Testis (tissue), 3 donors: Measurements from ENCODE around the gene POU6F2. TPM values are rescaled to one million over a fixed set of nuclear protein-coding genes. Genes with fewer than 3 reads are reported as not detected.

Experiments
- DNase-seq: peaks from one replicate; pipeline ENCODE4 v3.0.0-alpha.2; 2019
- H3K27ac ChIP-seq, 2 donors: fragments of 200-600 bp; sonication (generic); one replicate each; pipeline ENCODE4 v1.5.1; 2019
- H3K27me3 ChIP-seq: fragments of 200-600 bp; sonication (generic); one replicate; pipeline ENCODE4 v1.5.1; 2019
- H3K36me3 ChIP-seq: fragments of 200-600 bp; sonication (generic); one replicate; pipeline ENCODE4 v1.5.1; 2017; ENCODE audit warnings: low read depth; ENCODE audit errors: missing control alignments
- H3K4me1 ChIP-seq: fragments of 200-600 bp; sonication (generic); one replicate; pipeline ENCODE4 v1.5.1; 2019
- H3K4me3 ChIP-seq, 2 donors: fragments of 200-600 bp; sonication (generic); one replicate each; pipeline ENCODE4 v1.5.1; 2017 to 2019
- H3K9me3 ChIP-seq: fragments of 200-600 bp; sonication (generic); one replicate; pipeline ENCODE4 v1.5.1; 2017
- CTCF ChIP-seq, 3 experiments: fragments of 450-650 bp in 2 of 3; fragments of 200-600 bp in 1 of 3; sonication (generic) in 1 of 3; IDR thresholded peaks; one replicate each; pipeline ENCODE4 v1.5.1; 2016 to 2019; ENCODE audit warnings: antibody characterized with exemption in 3 of 3, mild to moderate bottlenecking in 2 of 3, moderate library complexity in 1 of 3
- POLR2A ChIP-seq: fragments of 450-650 bp; IDR thresholded peaks from one replicate; pipeline ENCODE4 v1.6.1; 2017; ENCODE audit warnings: antibody characterized with exemption, mild to moderate bottlenecking, moderate library complexity
- whole genome bisulfite sequencing, 2 donors: methylation state at CpG; one replicate each; pipeline ENCODE4 v1.1.5; 2018; 5-methylcytosine and 5-hydroxymethylcytosine counted together
- intact Hi-C: fragments of 100-400 bp; cut with DNase I; formaldehyde crosslinking; loops from one replicate; pipeline ENCODE4 v1.15.1; 2023; ENCODE audit warnings: low total_unique reads
- polyA plus RNA-seq: library from polyadenylated mRNA; stranded (reverse); fragments of 350-450 nt; fragmentation: Illumina TruSeq; extraction: RNeasy Lipid Tissue Mini Kit (QIAGEN cat#74804); gene quantifications from one replicate; pipeline ENCODE4 v1.2.3, GENCODE V29; 2014; ENCODE audit warnings: low read depth, low replicate concordance; ENCODE audit not compliant: insufficient read depth
- total RNA-seq, 2 donors: library from RNA; depleted of rRNA; stranded (reverse); fragments of >200 nt; gene quantifications; one replicate each; pipeline ENCODE4 v1.2.3, GENCODE V29; 2016

The POU6F2 gene
- total and polyA plus RNA-seq, 3 donors from 2014 or later: 1.3 to 3.4 (median 1.7) TPM

DNA sequence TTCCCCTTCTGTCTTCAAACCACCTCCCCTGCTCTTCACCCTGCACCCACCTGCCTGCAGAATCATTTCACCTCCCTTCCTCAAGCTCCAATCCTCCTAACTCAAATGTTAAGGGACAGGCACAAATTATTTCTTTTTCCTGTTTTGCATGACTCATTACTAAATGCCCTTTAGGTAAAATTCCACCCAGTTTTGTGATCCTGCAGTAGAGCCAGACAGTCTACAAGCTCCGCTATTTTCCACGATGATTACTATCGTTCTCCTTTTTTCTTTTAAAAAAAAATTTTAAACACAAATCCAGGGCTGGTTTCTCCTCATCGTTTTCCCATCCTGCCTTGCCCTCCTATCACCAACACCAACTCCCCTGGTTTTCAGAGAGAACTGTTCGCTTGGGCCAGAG, 401.7 kb downstream of the POU6F2 start:
- no peaks in the 10 kb centered on the region for H3K9me3 ChIP-seq
- H3K4me3 ChIP-seq: no peak overlapping the region
- intact Hi-C loops: no loop called here
- TF ChIP-seq POLR2A: no peak
- no peak for TF ChIP-seq CTCF (IDR thresholded peaks at IDR 0.05)
- DNase-seq: no peak
- H3K27ac ChIP-seq: no peak overlapping the region
- H3K27me3 ChIP-seq: no peaks in the 10 kb centered on the region
- H3K4me1 ChIP-seq: no peaks in the 10 kb centered on the region
- WGBS, 2 donors: 86 to 88% methylated on average over 5 of the region's 5 CpGs
- no peaks in the 10 kb centered on the region for H3K36me3 ChIP-seq

DNA sequence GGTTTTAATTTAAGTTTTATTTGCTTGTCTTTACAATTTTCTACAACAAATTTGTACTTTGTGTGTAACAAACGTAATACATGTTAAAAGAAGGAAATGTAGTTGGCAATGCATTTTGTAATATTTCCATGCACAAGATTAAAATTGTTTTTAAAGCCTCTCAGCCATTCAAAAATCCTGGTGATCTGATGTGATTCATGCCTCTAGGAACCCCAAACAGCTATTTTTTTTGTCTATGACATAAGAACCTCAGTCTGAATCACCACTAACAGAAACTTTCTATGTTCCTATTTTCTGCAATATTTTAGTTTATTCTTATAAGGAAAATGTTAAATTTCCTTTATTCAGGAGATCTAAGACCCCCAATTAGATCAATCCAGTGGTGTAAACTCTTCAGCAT, 405.4 kb downstream of the POU6F2 start:
- no peak overlapping the region for H3K27ac ChIP-seq
- DNase-seq: no peak
- H3K4me3 ChIP-seq: no peak overlapping the region
- no peaks in the 10 kb centered on the region for H3K4me1 ChIP-seq
- 75% methylated on average over 1 of the region's 1 CpG for whole genome bisulfite sequencing, 2 donors
- intact Hi-C loops: no loop called here
- TF ChIP-seq POLR2A (no peak), CTCF (IDR thresholded peaks at IDR 0.05) (no peak)
- no peaks in the 10 kb centered on the region for H3K27me3 ChIP-seq
- H3K9me3 ChIP-seq: no peaks in the 10 kb centered on the region
- H3K36me3 ChIP-seq: no peaks in the 10 kb centered on the region

- WGBS, 2 donors: 93 to 98% methylated on average over 2 of the region's 2 CpGs
- no peak for DNase-seq
- no peak overlapping the region for H3K27ac ChIP-seq
- intact Hi-C loops: no loop called here
- no peaks in the 10 kb centered on the region for H3K4me1 ChIP-seq
- no peaks in the 10 kb centered on the region for H3K27me3 ChIP-seq
- no peaks in the 10 kb centered on the region for H3K9me3 ChIP-seq
- no peaks in the 10 kb centered on the region for H3K36me3 ChIP-seq
- no peak overlapping the region for H3K4me3 ChIP-seq
- no peak for TF ChIP-seq POLR2A
- no peak for TF ChIP-seq CTCF (IDR thresholded peaks at IDR 0.05)
Observed at GRCh38 chr7:39384386-39384785, 406.7 kb downstream of the POU6F2 start.

GRCh38 chr7:39386718-39387117, 409.0 kb downstream of the POU6F2 start:
- Histone ChIP-seq H3K9me3 (no peaks in the 10 kb centered on the region), H3K4me1 (no peaks in the 10 kb centered on the region), H3K36me3 (no peaks in the 10 kb centered on the region), H3K27ac (no peak overlapping the region), H3K4me3 (no peak overlapping the region), H3K27me3 (no peaks in the 10 kb centered on the region)
- WGBS, 2 donors: 71 to 80% methylated on average over 5 of the region's 5 CpGs
- TF ChIP-seq POLR2A (no peak), CTCF (IDR thresholded peaks at IDR 0.05) (no peak)
- DNase-seq: no peak
- intact Hi-C loops: no loop called here

- TF ChIP-seq POLR2A: no peak
- no peak for TF ChIP-seq CTCF (IDR thresholded peaks at IDR 0.05)
- Histone ChIP-seq H3K4me3 (no peak overlapping the region), H3K27me3 (no peaks in the 10 kb centered on the region), H3K9me3 (no peaks in the 10 kb centered on the region), H3K36me3 (no peaks in the 10 kb centered on the region), H3K4me1 (no peaks in the 10 kb centered on the region), H3K27ac (no peak overlapping the region)
- intact Hi-C loops: no loop called here
- DNase-seq: no peak
- WGBS, 2 donors: 84 to 86% methylated on average over 2 of the region's 2 CpGs
Observed at GRCh38 chr7:39392151-39392550, 414.4 kb downstream of the POU6F2 start.
